ENCODE data around the gene FGGY. TPM values are rescaled to one million over a fixed set of nuclear protein-coding genes. Genes with fewer than 3 reads are reported as not detected.

Gene FGGY
- total and polyA plus RNA-seq, 4 donors = 16.0 to 67.0 (median 43.4) TPM

DNA sequence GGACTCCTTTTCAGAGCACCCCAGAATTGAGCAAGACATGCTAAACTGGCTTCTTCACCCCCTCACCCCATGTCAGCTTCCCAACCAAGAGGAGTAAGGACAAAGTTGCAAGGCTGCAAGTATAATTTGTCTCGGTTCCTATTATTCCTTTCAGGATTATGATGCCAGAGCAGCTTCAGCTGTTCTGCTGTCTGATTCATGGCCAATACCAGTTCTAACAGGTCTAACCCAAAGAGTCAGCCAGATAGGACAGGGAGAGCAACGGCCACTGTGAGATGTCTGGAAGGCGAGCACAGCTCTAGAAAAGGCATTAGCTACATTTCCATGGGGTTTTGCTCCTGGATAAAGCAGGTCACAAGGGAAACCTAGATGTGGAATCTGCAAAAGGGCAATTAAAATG lies 464.5 kb downstream of the FGGY start:
- 93% methylated on average over 3 of the region's 3 CpGs for WGBS
- TF ChIP-seq, protein P1, sequence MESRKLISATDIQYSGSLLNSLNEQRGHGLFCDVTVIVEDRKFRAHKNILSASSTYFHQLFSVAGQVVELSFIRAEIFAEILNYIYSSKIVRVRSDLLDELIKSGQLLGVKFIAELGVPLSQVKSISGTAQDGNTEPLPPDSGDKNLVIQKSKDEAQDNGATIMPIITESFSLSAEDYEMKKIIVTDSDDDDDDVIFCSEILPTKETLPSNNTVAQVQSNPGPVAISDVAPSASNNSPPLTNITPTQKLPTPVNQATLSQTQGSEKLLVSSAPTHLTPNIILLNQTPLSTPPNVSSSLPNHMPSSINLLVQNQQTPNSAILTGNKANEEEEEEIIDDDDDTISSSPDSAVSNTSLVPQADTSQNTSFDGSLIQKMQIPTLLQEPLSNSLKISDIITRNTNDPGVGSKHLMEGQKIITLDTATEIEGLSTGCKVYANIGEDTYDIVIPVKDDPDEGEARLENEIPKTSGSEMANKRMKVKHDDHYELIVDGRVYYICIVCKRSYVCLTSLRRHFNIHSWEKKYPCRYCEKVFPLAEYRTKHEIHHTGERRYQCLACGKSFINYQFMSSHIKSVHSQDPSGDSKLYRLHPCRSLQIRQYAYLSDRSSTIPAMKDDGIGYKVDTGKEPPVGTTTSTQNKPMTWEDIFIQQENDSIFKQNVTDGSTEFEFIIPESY (IDR thresholded peaks at IDR 0.05) = no peak
- TF ChIP-seq GABPA (IDR thresholded peaks at IDR 0.05 in 1 of 2, conservative IDR thresholded peaks at IDR 0.05 in 1 of 2) (no peak), RXRA (IDR thresholded peaks at IDR 0.05) (no peak), FOXA1 (IDR thresholded peaks at IDR 0.05) (no peak), EGR1 (IDR thresholded peaks at IDR 0.05; ENCODE audit: low read depth in 2 of 2) (no peak), SP1 (IDR thresholded peaks at IDR 0.05) (no peak), HNF4A (conservative IDR thresholded peaks at IDR 0.05) (no peak), RAD21 (IDR thresholded peaks at IDR 0.05) (no peak), FOXA2 (IDR thresholded peaks at IDR 0.05) (no peak), TAF1 (conservative IDR thresholded peaks at IDR 0.05) (no peak)
- TF ChIP-seq, protein P2, sequence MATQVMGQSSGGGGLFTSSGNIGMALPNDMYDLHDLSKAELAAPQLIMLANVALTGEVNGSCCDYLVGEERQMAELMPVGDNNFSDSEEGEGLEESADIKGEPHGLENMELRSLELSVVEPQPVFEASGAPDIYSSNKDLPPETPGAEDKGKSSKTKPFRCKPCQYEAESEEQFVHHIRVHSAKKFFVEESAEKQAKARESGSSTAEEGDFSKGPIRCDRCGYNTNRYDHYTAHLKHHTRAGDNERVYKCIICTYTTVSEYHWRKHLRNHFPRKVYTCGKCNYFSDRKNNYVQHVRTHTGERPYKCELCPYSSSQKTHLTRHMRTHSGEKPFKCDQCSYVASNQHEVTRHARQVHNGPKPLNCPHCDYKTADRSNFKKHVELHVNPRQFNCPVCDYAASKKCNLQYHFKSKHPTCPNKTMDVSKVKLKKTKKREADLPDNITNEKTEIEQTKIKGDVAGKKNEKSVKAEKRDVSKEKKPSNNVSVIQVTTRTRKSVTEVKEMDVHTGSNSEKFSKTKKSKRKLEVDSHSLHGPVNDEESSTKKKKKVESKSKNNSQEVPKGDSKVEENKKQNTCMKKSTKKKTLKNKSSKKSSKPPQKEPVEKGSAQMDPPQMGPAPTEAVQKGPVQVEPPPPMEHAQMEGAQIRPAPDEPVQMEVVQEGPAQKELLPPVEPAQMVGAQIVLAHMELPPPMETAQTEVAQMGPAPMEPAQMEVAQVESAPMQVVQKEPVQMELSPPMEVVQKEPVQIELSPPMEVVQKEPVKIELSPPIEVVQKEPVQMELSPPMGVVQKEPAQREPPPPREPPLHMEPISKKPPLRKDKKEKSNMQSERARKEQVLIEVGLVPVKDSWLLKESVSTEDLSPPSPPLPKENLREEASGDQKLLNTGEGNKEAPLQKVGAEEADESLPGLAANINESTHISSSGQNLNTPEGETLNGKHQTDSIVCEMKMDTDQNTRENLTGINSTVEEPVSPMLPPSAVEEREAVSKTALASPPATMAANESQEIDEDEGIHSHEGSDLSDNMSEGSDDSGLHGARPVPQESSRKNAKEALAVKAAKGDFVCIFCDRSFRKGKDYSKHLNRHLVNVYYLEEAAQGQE (IDR thresholded peaks at IDR 0.05) = no peak
- TF ChIP-seq, protein P3, sequence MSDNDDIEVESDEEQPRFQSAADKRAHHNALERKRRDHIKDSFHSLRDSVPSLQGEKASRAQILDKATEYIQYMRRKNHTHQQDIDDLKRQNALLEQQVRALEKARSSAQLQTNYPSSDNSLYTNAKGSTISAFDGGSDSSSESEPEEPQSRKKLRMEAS (IDR thresholded peaks at IDR 0.05) = no peak
- TF ChIP-seq, protein P4, sequence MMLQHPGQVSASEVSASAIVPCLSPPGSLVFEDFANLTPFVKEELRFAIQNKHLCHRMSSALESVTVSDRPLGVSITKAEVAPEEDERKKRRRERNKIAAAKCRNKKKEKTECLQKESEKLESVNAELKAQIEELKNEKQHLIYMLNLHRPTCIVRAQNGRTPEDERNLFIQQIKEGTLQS (IDR thresholded peaks at IDR 0.05) = no peak
- TF ChIP-seq, protein P5, sequence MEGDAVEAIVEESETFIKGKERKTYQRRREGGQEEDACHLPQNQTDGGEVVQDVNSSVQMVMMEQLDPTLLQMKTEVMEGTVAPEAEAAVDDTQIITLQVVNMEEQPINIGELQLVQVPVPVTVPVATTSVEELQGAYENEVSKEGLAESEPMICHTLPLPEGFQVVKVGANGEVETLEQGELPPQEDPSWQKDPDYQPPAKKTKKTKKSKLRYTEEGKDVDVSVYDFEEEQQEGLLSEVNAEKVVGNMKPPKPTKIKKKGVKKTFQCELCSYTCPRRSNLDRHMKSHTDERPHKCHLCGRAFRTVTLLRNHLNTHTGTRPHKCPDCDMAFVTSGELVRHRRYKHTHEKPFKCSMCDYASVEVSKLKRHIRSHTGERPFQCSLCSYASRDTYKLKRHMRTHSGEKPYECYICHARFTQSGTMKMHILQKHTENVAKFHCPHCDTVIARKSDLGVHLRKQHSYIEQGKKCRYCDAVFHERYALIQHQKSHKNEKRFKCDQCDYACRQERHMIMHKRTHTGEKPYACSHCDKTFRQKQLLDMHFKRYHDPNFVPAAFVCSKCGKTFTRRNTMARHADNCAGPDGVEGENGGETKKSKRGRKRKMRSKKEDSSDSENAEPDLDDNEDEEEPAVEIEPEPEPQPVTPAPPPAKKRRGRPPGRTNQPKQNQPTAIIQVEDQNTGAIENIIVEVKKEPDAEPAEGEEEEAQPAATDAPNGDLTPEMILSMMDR (IDR thresholded peaks at IDR 0.05; ENCODE audit: low read depth, low read length, missing input control) = no peak
- Histone ChIP-seq H3K27ac (ENCODE audit: low read depth in 1 of 2, low read length in 2 of 2) (no peak overlapping the region), H3K36me3 (ENCODE audit: control insufficient read depth in 4 of 4, insufficient read depth in 3 of 4, low read depth in 1 of 4, low read length in 3 of 4) (peaks cover 3 to 15% (median 8%) of the 10 kb centered on the region in 4 donors), H3K4me3 (ENCODE audit: low read depth in 1 of 3, low read length in 3 of 3) (no peak overlapping the region), H3K9me3 (ENCODE audit: control insufficient read depth in 4 of 4, low read length in 3 of 4) (no peaks in the 10 kb centered on the region), H3K9ac (ENCODE audit: low read depth in 1 of 2, low read length in 2 of 2) (no peak overlapping the region), H3K4me1 (ENCODE audit: control insufficient read depth in 4 of 4, insufficient read depth in 4 of 4, low read length in 3 of 4) (peaks cover 0 to 5% (median 2%) of the 10 kb centered on the region in 4 donors), H3K27me3 (ENCODE audit: control insufficient read depth in 4 of 4, insufficient read depth in 4 of 4, low read length in 3 of 4) (no peaks in the 10 kb centered on the region)
- DNase-seq (ENCODE audit: low spot score) = no peak

DNA sequence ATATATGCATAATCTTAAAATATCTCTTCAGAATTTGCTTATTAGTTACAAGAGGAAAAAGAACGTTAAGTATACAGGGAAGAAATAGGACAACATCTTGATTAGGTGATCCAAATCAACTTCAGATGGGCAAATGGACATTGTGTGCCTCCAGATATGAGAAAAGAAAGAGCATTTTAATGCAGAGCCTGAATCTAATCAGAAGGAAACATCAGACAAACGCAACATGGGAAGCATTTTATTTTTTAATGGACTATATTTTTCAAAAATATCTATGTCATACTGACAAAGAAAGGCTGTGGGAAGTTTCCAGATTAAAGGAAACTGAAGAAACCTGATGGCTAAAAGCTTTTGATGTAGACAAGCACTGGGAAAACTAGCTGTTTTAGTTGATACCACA lies 466.5 kb downstream of the FGGY start:
- Histone ChIP-seq H3K27me3 (ENCODE audit: control insufficient read depth in 4 of 4, insufficient read depth in 4 of 4, low read length in 3 of 4) (no peaks in the 10 kb centered on the region), H3K9me3 (ENCODE audit: control insufficient read depth in 4 of 4, low read length in 3 of 4) (no peaks in the 10 kb centered on the region), H3K4me1 (ENCODE audit: control insufficient read depth in 4 of 4, insufficient read depth in 4 of 4, low read length in 3 of 4) (peaks cover 0 to 5% (median 2%) of the 10 kb centered on the region in 4 donors), H3K36me3 (ENCODE audit: control insufficient read depth in 4 of 4, insufficient read depth in 3 of 4, low read depth in 1 of 4, low read length in 3 of 4) (peaks cover 3 to 15% (median 8%) of the 10 kb centered on the region in 4 donors), H3K4me3 (ENCODE audit: low read depth in 1 of 3, low read length in 3 of 3) (no peak overlapping the region), H3K27ac (ENCODE audit: low read depth in 1 of 2, low read length in 2 of 2) (no peak overlapping the region), H3K9ac (ENCODE audit: low read depth in 1 of 2, low read length in 2 of 2) (no peak overlapping the region)
- DNase-seq (ENCODE audit: low spot score) = no peak
- 83% methylated on average over 2 of the region's 2 CpGs for WGBS
- TF ChIP-seq YY1 (IDR thresholded peaks at IDR 0.05) (no peak), NR2F2 (IDR thresholded peaks at IDR 0.05) (no peak), EGR1 (IDR thresholded peaks at IDR 0.05; ENCODE audit: low read depth in 2 of 2) (no peak), RAD21 (IDR thresholded peaks at IDR 0.05) (no peak)
- TF ChIP-seq, protein P4 (IDR thresholded peaks at IDR 0.05) = no peak

Measured in liver (tissue), 9 donors.